ENCODE data around the gene MYEF2. TPM values are rescaled to one million over a fixed set of nuclear protein-coding genes. Genes with fewer than 3 reads are reported as not detected.

Gene MYEF2
- total RNA-seq, 1 experiment from 2014 or later: 27.6 TPM

DNA sequence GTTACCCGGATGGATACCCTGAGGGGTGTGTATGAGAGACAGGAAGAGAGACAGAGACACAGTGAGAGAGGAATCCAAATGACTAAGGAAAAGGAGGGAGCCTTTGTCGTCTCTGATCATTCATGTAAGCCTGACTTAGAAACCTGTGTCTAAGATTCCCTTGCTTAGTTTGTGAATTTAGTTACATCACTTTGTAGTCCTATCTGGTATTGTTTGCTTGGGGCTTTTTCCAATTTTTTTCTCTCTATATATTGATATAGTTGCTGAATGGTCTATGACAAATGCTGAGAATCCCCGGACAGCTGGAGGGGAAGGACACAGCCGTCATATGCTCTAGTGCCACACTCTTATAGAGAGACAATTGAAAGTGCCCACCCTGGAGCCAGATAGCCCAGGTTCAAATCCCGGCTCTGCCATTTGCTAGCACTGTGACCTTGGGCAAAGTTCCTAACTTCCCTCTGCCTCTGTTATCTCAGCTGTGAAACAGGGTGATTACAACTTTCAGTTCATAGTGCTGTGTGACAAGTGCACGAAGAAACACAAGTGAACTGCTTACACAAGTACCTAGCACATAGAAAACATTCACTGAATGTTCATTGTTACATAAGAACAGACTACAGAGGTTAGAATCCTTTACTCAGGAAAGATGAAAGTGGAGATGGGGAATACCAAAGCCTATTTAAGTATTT lies 51.3 kb downstream of the MYEF2 start:
- H3K27me3 Mint-ChIP-seq (ENCODE audit: insufficient read depth, unreplicated experiment): no peaks in the 10 kb centered on the region
- ChIA-PET POLR2A (no interaction called here), CTCF (interaction anchor here (0.6 to 1.0 kb wide), 3 partner anchors 10 to 1856 kb away, joined by 3 read pairs; no protein-coding TSS in a partner anchor)
- H3K36me3 Mint-ChIP-seq (ENCODE audit: insufficient read depth, unreplicated experiment): no peaks in the 10 kb centered on the region
- TF ChIP-seq, protein P1, sequence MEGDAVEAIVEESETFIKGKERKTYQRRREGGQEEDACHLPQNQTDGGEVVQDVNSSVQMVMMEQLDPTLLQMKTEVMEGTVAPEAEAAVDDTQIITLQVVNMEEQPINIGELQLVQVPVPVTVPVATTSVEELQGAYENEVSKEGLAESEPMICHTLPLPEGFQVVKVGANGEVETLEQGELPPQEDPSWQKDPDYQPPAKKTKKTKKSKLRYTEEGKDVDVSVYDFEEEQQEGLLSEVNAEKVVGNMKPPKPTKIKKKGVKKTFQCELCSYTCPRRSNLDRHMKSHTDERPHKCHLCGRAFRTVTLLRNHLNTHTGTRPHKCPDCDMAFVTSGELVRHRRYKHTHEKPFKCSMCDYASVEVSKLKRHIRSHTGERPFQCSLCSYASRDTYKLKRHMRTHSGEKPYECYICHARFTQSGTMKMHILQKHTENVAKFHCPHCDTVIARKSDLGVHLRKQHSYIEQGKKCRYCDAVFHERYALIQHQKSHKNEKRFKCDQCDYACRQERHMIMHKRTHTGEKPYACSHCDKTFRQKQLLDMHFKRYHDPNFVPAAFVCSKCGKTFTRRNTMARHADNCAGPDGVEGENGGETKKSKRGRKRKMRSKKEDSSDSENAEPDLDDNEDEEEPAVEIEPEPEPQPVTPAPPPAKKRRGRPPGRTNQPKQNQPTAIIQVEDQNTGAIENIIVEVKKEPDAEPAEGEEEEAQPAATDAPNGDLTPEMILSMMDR (IDR thresholded peaks at IDR 0.05; ENCODE audit: unreplicated experiment): no peak
- no peak overlapping the region for H3K27ac Mint-ChIP-seq (ENCODE audit: low read depth, unreplicated experiment)
- BruUV-seq (replicated peaks): no TSS peak
- intact Hi-C loops (cut with micrococcal nuclease): no loop called here
- H3K9me3 Mint-ChIP-seq (ENCODE audit: unreplicated experiment): no peaks in the 10 kb centered on the region
- no peaks in the 10 kb centered on the region for H3K4me1 Mint-ChIP-seq (ENCODE audit: insufficient read depth, unreplicated experiment)
- no peak for DNase-seq (ENCODE audit: unreplicated experiment)
- H3K4me3 Mint-ChIP-seq (ENCODE audit: unreplicated experiment): no peak overlapping the region

DNA sequence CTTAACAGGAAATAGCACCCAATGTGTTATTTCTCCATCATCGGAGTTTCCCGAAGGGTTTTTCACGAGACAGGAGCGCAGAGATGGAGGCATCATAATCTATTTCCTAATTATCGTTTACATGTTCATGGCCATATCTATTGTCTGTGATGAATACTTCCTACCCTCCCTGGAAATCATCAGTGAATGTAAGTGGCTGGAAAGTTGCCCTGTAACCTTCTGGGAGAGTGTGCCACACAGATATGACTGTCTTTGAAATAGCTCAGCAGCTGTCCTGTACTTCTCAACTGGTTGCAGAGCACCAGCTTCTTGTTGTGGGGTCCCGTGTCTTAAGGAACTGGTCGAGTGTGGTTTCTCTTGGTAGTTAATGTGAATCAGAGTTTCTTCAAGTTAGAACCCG lies 56.2 kb downstream of the MYEF2 start:
- no TSS peak for BruUV-seq (replicated peaks)
- Mint-ChIP-seq H3K4me3 (ENCODE audit: unreplicated experiment) (no peak overlapping the region), H3K36me3 (ENCODE audit: insufficient read depth, unreplicated experiment) (no peaks in the 10 kb centered on the region), H3K27me3 (ENCODE audit: insufficient read depth, unreplicated experiment) (peaks cover 3% of the 10 kb centered on the region), H3K27ac (ENCODE audit: low read depth, unreplicated experiment) (no peak overlapping the region), H3K9me3 (ENCODE audit: unreplicated experiment) (no peaks in the 10 kb centered on the region), H3K4me1 (ENCODE audit: insufficient read depth, unreplicated experiment) (no peaks in the 10 kb centered on the region)
- CTCF ChIA-PET: interaction anchor here (0.5 to 0.7 kb wide), 2 partner anchors 18 to 458 kb away, joined by 3 to 4 read pairs; no protein-coding TSS in a partner anchor
- intact Hi-C loops (cut with micrococcal nuclease): no loop called here
- POLR2A ChIA-PET: interaction anchor here (0.7 to 0.9 kb wide), 2 partner anchors 11 to 196 kb away, joined by 3 to 4 read pairs; no protein-coding TSS in a partner anchor
- TF ChIP-seq, protein P1 (IDR thresholded peaks at IDR 0.05; ENCODE audit: unreplicated experiment): no peak
- DNase-seq (ENCODE audit: unreplicated experiment): no peak

DNA sequence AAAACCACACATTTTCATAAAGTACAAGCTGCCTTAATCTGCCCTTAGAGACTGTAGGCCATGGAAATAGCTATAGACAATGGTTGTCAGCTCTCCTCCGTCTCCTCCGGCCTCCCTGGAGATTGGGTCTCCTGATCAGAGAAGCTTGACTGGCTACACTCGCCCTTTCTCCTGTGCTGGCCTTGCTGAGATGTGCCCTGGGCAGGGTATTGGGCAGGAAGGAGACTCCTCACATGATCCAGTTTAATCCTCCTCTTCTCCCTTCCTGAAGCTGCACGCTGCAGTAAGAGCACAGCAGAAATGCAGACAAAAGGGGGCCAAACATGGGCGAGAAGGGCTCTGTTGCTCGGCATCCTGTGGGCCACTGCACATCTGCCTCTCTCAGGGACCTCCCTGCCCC lies 57.4 kb downstream of the MYEF2 start, which contains the start of gene SLC24A5:
TSS of gene SLC24A5 (plus strand) at position 246 of the 400 bp plus-strand sequence. CDS start at position 301, 55 bp downstream.
- no TSS peak for BruUV-seq (replicated peaks)

DNA sequence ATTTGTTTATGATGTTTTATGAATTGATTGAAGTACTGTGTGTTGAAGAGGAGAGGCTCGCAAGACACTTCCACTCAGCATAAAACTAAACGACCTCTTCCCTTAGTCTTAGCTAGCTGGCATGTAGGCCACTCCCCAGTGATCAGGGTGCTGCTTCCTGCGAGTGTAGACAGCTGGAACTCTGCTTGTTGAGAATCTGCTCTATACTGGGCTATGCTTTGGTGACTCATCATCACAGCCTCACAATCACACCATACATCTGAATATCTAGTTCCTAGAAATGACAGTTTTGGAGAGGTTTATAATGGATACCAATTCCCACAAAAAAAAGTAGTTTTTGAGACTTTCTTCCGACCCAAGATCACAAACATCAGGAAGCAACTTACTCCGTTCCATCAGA lies 58.8 kb downstream of the MYEF2 start:
- DNase-seq (ENCODE audit: unreplicated experiment): no peak
- POLR2A ChIA-PET: interaction anchor here (0.9 kb wide), 1 partner anchor 11 kb away, joined by 3 read pairs; no protein-coding TSS in a partner anchor
- TF ChIP-seq, protein P1 (IDR thresholded peaks at IDR 0.05; ENCODE audit: unreplicated experiment): no peak
- Mint-ChIP-seq H3K27me3 (ENCODE audit: insufficient read depth, unreplicated experiment) (peaks cover 14% of the 10 kb centered on the region), H3K36me3 (ENCODE audit: insufficient read depth, unreplicated experiment) (no peaks in the 10 kb centered on the region), H3K27ac (ENCODE audit: low read depth, unreplicated experiment) (no peak overlapping the region), H3K9me3 (ENCODE audit: unreplicated experiment) (no peaks in the 10 kb centered on the region), H3K4me1 (ENCODE audit: insufficient read depth, unreplicated experiment) (no peaks in the 10 kb centered on the region), H3K4me3 (ENCODE audit: unreplicated experiment) (no peak overlapping the region)
- intact Hi-C loops (cut with micrococcal nuclease): no loop called here
- CTCF ChIA-PET: interaction anchor here (0.6 kb wide), 1 partner anchor 415 kb away, joined by 3 read pairs; no protein-coding TSS in a partner anchor
- no TSS peak for BruUV-seq (replicated peaks)

More for the DNA sequence above, 57.4 kb downstream of the MYEF2 start, which contains the start of gene SLC24A5:
- intact Hi-C loops (cut with micrococcal nuclease): no loop called here
- ChIA-PET POLR2A (no interaction called here), CTCF (interaction anchor here (1.3 kb wide), 1 partner anchor 10 kb away, joined by 7 read pairs; no protein-coding TSS in a partner anchor)
- H3K27ac Mint-ChIP-seq (ENCODE audit: low read depth, unreplicated experiment): no peak within 1 kb of the TSS
- H3K4me3 Mint-ChIP-seq (ENCODE audit: unreplicated experiment): no peak within 1 kb of the TSS
- no peak for DNase-seq (ENCODE audit: unreplicated experiment)
- TF ChIP-seq, protein P1 (IDR thresholded peaks at IDR 0.05; ENCODE audit: unreplicated experiment): no peak
- H3K36me3 Mint-ChIP-seq (ENCODE audit: insufficient read depth, unreplicated experiment): no peaks in the 10 kb centered on the region
- no peaks in the 10 kb centered on the region for H3K4me1 Mint-ChIP-seq (ENCODE audit: insufficient read depth, unreplicated experiment)
- H3K9me3 Mint-ChIP-seq (ENCODE audit: unreplicated experiment): no peaks in the 10 kb centered on the region
- H3K27me3 Mint-ChIP-seq (ENCODE audit: insufficient read depth, unreplicated experiment): peaks cover 14% of the 10 kb centered on the region

Data from MCF 10A (cell line).